Fibroblast of pulmonary artery (primary cell): ENCODE data around the gene PRND.
"Not testable (repeated sequence)": the region's sequence is repeated elsewhere in the genome, so short reads cannot be mapped to it uniquely, and the experiment has no call there.

ENCODE experiments used
- DNase-seq: peaks from one replicate; pipeline ENCODE4 v3.0.0-alpha.2; 2010; ENCODE audit warnings: low read depth
- H3K4me3 ChIP-seq: replicated peaks from 2 replicates; pipeline ENCODE4 v1.5.1; 2011; ENCODE audit warnings: low read depth, mild to moderate bottlenecking, control low read depth, low read length, moderate library complexity
- CTCF ChIP-seq: IDR thresholded peaks from 2 replicates; pipeline ENCODE4 v1.5.1; 2011; ENCODE audit warnings: mild to moderate bottlenecking, control low read depth, low read length, inconsistent platforms; ENCODE audit errors: missing control alignments

PRND gene

GRCh38 chr20:4703281-4703676 lies 18.4 kb upstream of the PRND start:
- no peak overlapping the region for H3K4me3 ChIP-seq
- no peak for TF ChIP-seq CTCF
- no peak for DNase-seq

GRCh38 chr20:4706941-4707340 lies 14.8 kb upstream of the PRND start:
- DNase-seq, H3K4me3 ChIP-seq: not testable (repeated sequence)

GRCh38 chr20:4708036-4708435 lies 13.7 kb upstream of the PRND start:
- no peak for DNase-seq
- H3K4me3 ChIP-seq: no peak overlapping the region
- TF ChIP-seq CTCF: no peak

- no peak for DNase-seq
- H3K4me3 ChIP-seq: no peak overlapping the region
- TF ChIP-seq CTCF: no peak
Observed at GRCh38 chr20:4708856-4709255, 12.9 kb upstream of the PRND start.

GRCh38 chr20:4709261-4710105 lies 12.2 kb upstream of the PRND start:
- TF ChIP-seq CTCF: no peak
- DNase-seq: no peak

GRCh38 chr20:4710106-4710475 lies 11.6 kb upstream of the PRND start:
- TF ChIP-seq CTCF: no peak
- DNase-seq: no peak
- H3K4me3 ChIP-seq: no peak overlapping the region

More at GRCh38 chr20:4709261-4710105, 12.2 kb upstream of the PRND start:
- no peak overlapping the region for H3K4me3 ChIP-seq

GRCh38 chr20:4711511-4711910 lies 10.2 kb upstream of the PRND start:
- TF ChIP-seq CTCF: no peak
- no peak for DNase-seq
- H3K4me3 ChIP-seq: no peak overlapping the region
